HepG2 (cell line): ENCODE measurements around the gene SLC26A9. TPM values are rescaled to one million over a fixed set of nuclear protein-coding genes. Genes with fewer than 3 reads are reported as not detected.

Experiments used
- ATAC-seq: fragments of 200-7000 bp; cut with Tn5 transposase; 3 replicates; pipeline ENCODE4 v1.9.1; 2020; ENCODE audit warnings: mild to moderate bottlenecking, moderate library complexity
- BruUV-seq: library from RNA; stranded (reverse); fragments of 400-500 nt; replicated peaks from 2 replicates; lab custom pipeline; 2021; lab: Mats Ljungman, UMichigan
- CTCF ChIA-PET: fragments of 300-600 bp; formaldehyde crosslinking; extraction: SDS; loops from one replicate; lab custom pipeline; 2021; ENCODE audit warnings: low total read pairs, inconsistent platforms, low intra/inter-chr PET ratio; lab: Yijun Ruan, JAX
- POLR2A ChIA-PET: fragments of 350-600 bp; sonication (Branson Sonifier 250); formaldehyde crosslinking; loops from one replicate; lab custom pipeline; 2020; ENCODE audit warnings: antibody characterized with exemption, inconsistent platforms; lab: Yijun Ruan, JAX
- DNase-seq: peaks from one replicate; pipeline ENCODE4 v3.0.0-alpha.2; 2015; ENCODE audit warnings: low spot score
- FAIRE-seq: peaks from 3 replicates; lab custom pipeline; 2011; peaks lifted over from hg19 to GRCh38; lab: Jason Lieb, UNC
- H2AFZ ChIP-seq: one replicate; pipeline ENCODE4 v1.6.1; 2011; ENCODE audit warnings: low read length, inconsistent platforms
- H3K27ac ChIP-seq: fragments of 300-600 bp; 3 replicates; pipeline ENCODE4 v1.8.0; 2011; ENCODE audit warnings: mixed run types, mild to moderate bottlenecking, mixed read lengths, low read length, inconsistent platforms; ENCODE audit not compliant: insufficient read depth; ENCODE audit errors: extremely low read length
- H3K27me3 ChIP-seq, 2 experiments: fragments of 200-600 bp in 1 of 2; 2 replicates in 1 of 2; 3 replicates in 1 of 2; pipeline versions ENCODE4 v1.6.0 to v1.8.0; 2011; ENCODE audit warnings: low read length in 2 of 2, mild to moderate bottlenecking in 2 of 2, moderate library complexity in 2 of 2, inconsistent platforms in 1 of 2; ENCODE audit not compliant: insufficient read depth in 2 of 2, control insufficient read depth in 1 of 2
- H3K36me3 ChIP-seq, 2 experiments: fragments of 200-600 bp in 1 of 2; replicated peaks in 1 of 2; 2 replicates in 1 of 2; 3 replicates in 1 of 2; pipeline versions ENCODE4 v1.5.1 to v1.8.0; 2011; ENCODE audit warnings: low read length in 2 of 2, inconsistent platforms in 1 of 2; ENCODE audit not compliant: insufficient read depth in 2 of 2, control insufficient read depth in 1 of 2
- H3K4me1 ChIP-seq: 2 replicates; pipeline ENCODE4 v1.5.1; 2012; ENCODE audit warnings: low read length, inconsistent platforms; ENCODE audit not compliant: insufficient read depth
- H3K4me2 ChIP-seq: 2 replicates; pipeline ENCODE4 v1.6.0; 2011; ENCODE audit warnings: low read depth, low read length, inconsistent platforms
- H3K4me3 ChIP-seq, 3 experiments: fragments of 200-600 bp in 1 of 3; sonication (generic), shearing (Covaris generic) in 1 of 3; replicated peaks in 1 of 3; 2 replicates each; pipeline ENCODE4 v1.5.1; 2011 to 2016; ENCODE audit warnings: low read length in 3 of 3, inconsistent platforms in 2 of 3, low read depth in 2 of 3, mild to moderate bottlenecking in 2 of 3, control low read depth in 1 of 3, mixed read lengths in 1 of 3; ENCODE audit not compliant: insufficient read depth in 1 of 3
- H3K79me2 ChIP-seq: one replicate; pipeline ENCODE4 v1.6.1; 2011; ENCODE audit warnings: low read length, inconsistent platforms; ENCODE audit not compliant: insufficient read depth
- H3K9ac ChIP-seq: 2 replicates; pipeline ENCODE4 v1.6.0; 2011; ENCODE audit warnings: mild to moderate bottlenecking, low read depth, low read length, inconsistent platforms; ENCODE audit not compliant: insufficient read depth
- H3K9me3 ChIP-seq: 2 replicates; pipeline ENCODE4 v1.5.1; 2012; ENCODE audit warnings: mild to moderate bottlenecking, low read length
- H4K20me1 ChIP-seq: 2 replicates; pipeline ENCODE4 v1.6.0; 2011; ENCODE audit warnings: inconsistent platforms, mild to moderate bottlenecking, low read length, moderate library complexity; ENCODE audit not compliant: insufficient read depth
- FOSL2 ChIP-seq: sonication (generic); formaldehyde crosslinking; IDR thresholded peaks from 2 replicates; pipeline ENCODE4 v1.4.0; 2020; ENCODE audit warnings: missing genetic modification reagents
- HMGA1 ChIP-seq: sonication (generic); formaldehyde crosslinking; conservative IDR thresholded peaks from 2 replicates; pipeline ENCODE4 v1.4.0; 2020; ENCODE audit warnings: missing genetic modification reagents
- NKX3-1 ChIP-seq: sonication (generic); formaldehyde crosslinking; IDR thresholded peaks from 2 replicates; pipeline ENCODE4 v1.5.0; 2020; ENCODE audit warnings: missing genetic modification reagents
- TRIM24 ChIP-seq: sonication (generic); formaldehyde crosslinking; IDR thresholded peaks from 2 replicates; pipeline ENCODE4 v1.8.0; 2022; ENCODE audit warnings: mild to moderate bottlenecking, missing genetic modification reagents
- U2AF1 ChIP-seq: fragments of 200-400 bp; formaldehyde crosslinking; optimal IDR thresholded peaks from 2 replicates; pipeline ENCODE3; 2017; ENCODE audit warnings: mild to moderate bottlenecking, low read depth, low read length
- U2AF2 ChIP-seq: fragments of 200-400 bp; formaldehyde crosslinking; IDR thresholded peaks from 2 replicates; pipeline ENCODE4 v1.6.1; 2017; ENCODE audit warnings: low read depth, mild to moderate bottlenecking, low read length
- WIZ ChIP-seq: sonication (generic); formaldehyde crosslinking; IDR thresholded peaks from 2 replicates; pipeline ENCODE4 v1.5.1; 2020; ENCODE audit warnings: mild to moderate bottlenecking, missing genetic modification reagents
- ZBTB38 ChIP-seq: sonication (generic); formaldehyde crosslinking; IDR thresholded peaks from 2 replicates; pipeline ENCODE4 v1.5.1; 2020; ENCODE audit warnings: mild to moderate bottlenecking, missing genetic modification reagents
- ZNF629 ChIP-seq: sonication (generic); formaldehyde crosslinking; conservative IDR thresholded peaks from 2 replicates; pipeline ENCODE4 v1.5.0; 2020; ENCODE audit warnings: missing genetic modification reagents
- WGBS: methylation state at CpG from one replicate; pipeline ENCODE4 v1.1.6; 2017; ENCODE audit warnings: low lambda C conversion rate; 5-methylcytosine and 5-hydroxymethylcytosine counted together
- in situ Hi-C: cut with HindIII; loops from 2 replicates; pipeline ENCODE4 v1.10.0; 2017; ENCODE audit warnings: low pct_unique_long_range_greater_than_20kb; ENCODE audit not compliant: extremely low pct_ligation_motif_present
- intact Hi-C: fragments of 100-400 bp; cut with micrococcal nuclease; formaldehyde crosslinking; loops from one replicate; pipeline ENCODE4 v1.10.0; 2022; ENCODE audit not compliant: unreplicated experiment
- polyA plus RNA-seq, 8 experiments: library from polyadenylated mRNA; depleted of rRNA in 3 of 8; stranded (reverse) in 7 of 8; unstranded in 1 of 8; fragments of >200 nt; fragmentation: Illumina TruSeq in 4 of 8; extraction: Trizol in 4 of 8; gene quantifications; 2 replicates each; pipeline versions ENCODE4 v1.2.1 to v1.2.3, GENCODE V29; 2011 to 2016; ENCODE audit warnings: low read depth in 4 of 8, missing spikeins in 1 of 8, mixed read lengths in 1 of 8; ENCODE audit not compliant: insufficient read depth in 1 of 8
- total RNA-seq, 5 experiments: library from RNA; depleted of rRNA; stranded (reverse); fragments of >200 nt; fragmentation: Illumina TruSeq; extraction: Trizol; gene quantifications; 2 replicates each; pipeline ENCODE4 v1.2.3, GENCODE V29; 2016; ENCODE audit warnings: low read depth in 1 of 5
- TF ChIP-seq, protein P1 (sequence below): sonication (generic); formaldehyde crosslinking; IDR thresholded peaks from 2 replicates; pipeline ENCODE4 v1.4.0; 2020; ENCODE audit warnings: mild to moderate bottlenecking, missing genetic modification reagents
- TF ChIP-seq, protein P2 (sequence below): sonication (generic); formaldehyde crosslinking; IDR thresholded peaks from 2 replicates; pipeline ENCODE4 v1.4.0; 2020; ENCODE audit warnings: missing genetic modification reagents, borderline replicate concordance

SLC26A9 gene
- total and polyA plus RNA-seq, 2 of the 13 experiments (the other 11 are each of a cell fraction or from before 2014, with no cell fraction given) = 0.11 to 0.15 TPM

DNA sequence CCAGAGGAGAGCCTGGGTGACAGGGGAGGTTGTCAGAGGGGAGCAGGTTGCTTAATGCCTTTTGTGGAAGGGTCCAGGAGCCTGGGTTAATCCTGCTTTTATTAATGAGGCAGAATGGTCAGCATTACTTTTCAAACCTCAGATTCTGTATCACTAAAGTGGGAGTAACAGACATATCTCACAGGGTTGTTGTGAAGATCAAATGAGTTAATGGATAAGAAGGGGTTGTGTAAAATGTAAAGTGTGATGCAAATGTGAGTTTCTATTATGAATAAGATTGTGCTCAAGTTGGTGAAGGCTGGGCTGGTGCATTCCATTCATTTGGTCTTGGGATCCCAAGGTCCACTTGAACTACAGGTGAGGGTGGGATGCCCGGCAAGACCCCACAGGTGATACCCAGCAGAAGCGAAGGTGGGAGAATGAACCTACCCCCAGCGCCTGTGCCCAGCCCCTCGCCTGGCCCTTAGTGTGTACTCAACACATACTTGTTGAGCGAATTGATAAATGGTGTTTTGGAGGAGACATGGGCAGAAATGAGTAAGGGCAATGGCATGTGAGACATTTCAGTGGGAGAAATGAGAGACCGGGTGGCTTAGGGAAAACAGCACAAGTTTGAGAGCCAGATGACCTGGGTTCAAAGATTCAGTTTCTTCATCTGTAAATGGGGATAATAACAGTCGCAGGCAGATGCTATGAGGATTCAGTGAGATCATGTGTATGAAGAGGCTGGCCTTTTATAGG lies 6.2 kb downstream of the SLC26A9 start:
- peaks cover 33% of the 10 kb centered on the region for H3K4me1 ChIP-seq
- 5% methylated on average over 7 of the region's 7 CpGs for WGBS
- CTCF ChIA-PET = no interaction called here
- H3K36me3 ChIP-seq = no peaks in the 10 kb centered on the region
- no peak overlapping the region for H3K27ac ChIP-seq
- in situ Hi-C loops = no loop called here
- no peak overlapping the region for H3K9ac ChIP-seq
- no TSS peak for BruUV-seq
- no peak overlapping the region for H3K4me2 ChIP-seq
- POLR2A ChIA-PET = no interaction called here
- no peak overlapping the region for H3K4me3 ChIP-seq
- no peaks in the 10 kb centered on the region for H3K9me3 ChIP-seq
- ATAC-seq (no peak), FAIRE-seq (no peak), DNase-seq (peak; percentile 63)
- H2AFZ ChIP-seq = no peak overlapping the region
- H3K79me2 ChIP-seq = no peaks in the 10 kb centered on the region
- H4K20me1 ChIP-seq = no peaks in the 10 kb centered on the region
- peaks cover 0 to 42% of the 10 kb centered on the region in 2 experiments; a peak in 3 of 5 replicates for H3K27me3 ChIP-seq
- intact Hi-C loops = no loop called here
- TF ChIP-seq ZNF629 (CRISPR knock-in tag) = peak; percentile 60
- no peak for TF ChIP-seq TRIM24
- peak; percentile 85 for TF ChIP-seq FOSL2
- TF ChIP-seq NKX3-1 (CRISPR knock-in tag) = no peak
- no peak for TF ChIP-seq HMGA1
- no peak for TF ChIP-seq U2AF2
- TF ChIP-seq, protein P1, sequence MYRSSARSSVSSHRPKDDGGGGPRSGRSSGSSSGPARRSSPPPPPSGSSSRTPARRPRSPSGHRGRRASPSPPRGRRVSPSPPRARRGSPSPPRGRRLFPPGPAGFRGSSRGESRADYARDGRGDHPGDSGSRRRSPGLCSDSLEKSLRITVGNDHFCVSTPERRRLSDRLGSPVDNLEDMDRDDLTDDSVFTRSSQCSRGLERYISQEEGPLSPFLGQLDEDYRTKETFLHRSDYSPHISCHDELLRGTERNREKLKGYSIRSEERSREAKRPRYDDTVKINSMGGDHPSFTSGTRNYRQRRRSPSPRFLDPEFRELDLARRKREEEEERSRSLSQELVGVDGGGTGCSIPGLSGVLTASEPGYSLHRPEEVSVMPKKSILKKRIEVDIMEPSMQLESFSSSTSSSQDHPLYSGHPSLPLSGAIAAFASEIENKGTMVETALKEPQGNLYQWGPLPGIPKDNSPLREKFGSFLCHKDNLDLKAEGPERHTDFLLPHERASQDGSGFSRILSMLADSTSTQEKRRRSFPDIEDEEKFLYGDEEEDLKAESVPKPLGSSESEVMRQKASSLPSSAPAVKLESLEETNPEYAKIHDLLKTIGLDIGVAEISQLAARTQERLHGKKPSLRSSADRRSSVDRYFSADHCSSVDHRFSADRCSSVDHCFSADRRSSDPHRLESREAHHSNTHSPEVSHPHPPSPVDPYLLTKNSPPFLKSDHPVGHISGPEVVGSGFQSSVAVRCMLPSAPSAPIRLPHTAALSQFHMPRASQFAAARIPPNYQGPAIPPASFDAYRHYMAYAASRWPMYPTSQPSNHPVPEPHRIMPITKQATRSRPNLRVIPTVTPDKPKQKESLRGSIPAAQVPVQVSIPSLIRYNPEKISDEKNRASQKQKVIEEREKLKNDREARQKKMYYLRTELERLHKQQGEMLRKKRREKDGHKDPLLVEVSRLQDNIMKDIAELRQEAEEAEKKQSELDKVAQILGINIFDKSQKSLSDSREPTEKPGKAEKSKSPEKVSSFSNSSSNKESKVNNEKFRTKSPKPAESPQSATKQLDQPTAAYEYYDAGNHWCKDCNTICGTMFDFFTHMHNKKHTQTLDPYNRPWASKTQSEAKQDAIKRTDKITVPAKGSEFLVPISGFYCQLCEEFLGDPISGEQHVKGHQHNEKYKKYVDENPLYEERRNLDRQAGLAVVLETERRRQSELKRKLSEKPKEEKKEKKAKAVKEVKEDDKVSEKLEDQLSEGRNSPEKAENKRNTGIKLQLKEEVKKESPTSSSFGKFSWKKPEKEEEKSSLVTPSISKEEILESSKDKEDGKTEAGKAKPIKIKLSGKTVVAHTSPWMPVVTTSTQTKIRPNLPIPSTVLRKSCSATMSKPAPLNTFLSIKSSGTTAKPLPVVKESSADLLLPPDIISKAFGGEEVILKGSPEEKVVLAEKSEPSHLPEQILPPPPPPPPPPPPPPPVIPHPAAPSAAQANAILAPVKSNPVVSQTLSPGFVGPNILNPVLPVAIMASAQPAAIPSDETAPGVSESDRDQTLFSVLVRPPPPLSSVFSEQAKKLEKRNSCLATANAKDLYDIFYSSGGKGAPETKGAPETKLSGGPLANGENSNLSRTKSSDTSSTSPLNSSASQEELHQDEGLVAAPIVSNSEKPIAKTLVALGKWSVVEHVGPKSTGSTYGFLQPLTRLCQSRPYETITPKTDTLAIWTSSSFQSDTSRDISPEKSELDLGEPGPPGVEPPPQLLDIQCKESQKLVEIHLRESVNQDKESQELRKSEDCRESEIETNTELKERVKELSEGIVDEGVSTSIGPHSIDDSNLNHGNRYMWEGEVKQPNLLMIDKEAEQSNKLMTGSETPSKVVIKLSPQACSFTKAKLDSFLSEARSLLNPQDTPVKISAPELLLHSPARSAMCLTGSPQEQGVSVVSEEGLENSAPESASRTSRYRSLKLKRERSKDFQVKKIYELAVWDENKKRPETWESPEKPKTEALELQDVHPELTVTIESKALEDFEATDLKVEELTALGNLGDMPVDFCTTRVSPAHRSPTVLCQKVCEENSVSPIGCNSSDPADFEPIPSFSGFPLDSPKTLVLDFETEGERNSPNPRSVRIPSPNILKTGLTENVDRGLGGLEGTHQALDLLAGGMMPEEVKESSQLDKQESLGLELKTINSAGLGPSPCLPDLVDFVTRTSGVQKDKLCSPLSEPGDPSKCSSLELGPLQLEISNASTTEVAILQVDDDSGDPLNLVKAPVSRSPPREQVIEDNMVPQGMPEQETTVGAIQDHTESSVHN (CRISPR knock-in tag) = no peak
- TF ChIP-seq, protein P2, sequence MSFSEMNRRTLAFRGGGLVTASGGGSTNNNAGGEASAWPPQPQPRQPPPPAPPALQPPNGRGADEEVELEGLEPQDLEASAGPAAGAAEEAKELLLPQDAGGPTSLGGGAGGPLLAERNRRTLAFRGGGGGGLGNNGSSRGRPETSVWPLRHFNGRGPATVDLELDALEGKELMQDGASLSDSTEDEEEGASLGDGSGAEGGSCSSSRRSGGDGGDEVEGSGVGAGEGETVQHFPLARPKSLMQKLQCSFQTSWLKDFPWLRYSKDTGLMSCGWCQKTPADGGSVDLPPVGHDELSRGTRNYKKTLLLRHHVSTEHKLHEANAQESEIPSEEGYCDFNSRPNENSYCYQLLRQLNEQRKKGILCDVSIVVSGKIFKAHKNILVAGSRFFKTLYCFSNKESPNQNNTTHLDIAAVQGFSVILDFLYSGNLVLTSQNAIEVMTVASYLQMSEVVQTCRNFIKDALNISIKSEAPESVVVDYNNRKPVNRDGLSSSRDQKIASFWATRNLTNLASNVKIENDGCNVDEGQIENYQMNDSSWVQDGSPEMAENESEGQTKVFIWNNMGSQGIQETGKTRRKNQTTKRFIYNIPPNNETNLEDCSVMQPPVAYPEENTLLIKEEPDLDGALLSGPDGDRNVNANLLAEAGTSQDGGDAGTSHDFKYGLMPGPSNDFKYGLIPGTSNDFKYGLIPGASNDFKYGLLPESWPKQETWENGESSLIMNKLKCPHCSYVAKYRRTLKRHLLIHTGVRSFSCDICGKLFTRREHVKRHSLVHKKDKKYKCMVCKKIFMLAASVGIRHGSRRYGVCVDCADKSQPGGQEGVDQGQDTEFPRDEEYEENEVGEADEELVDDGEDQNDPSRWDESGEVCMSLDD (CRISPR knock-in tag) = no peak
- no peak for TF ChIP-seq WIZ (CRISPR knock-in tag)
- no peak for TF ChIP-seq ZBTB38 (CRISPR knock-in tag)
- no peak for TF ChIP-seq U2AF1
